NB4 (cell line): ENCODE results near the gene BCL6.

ENCODE experiments used
- DNase-seq: peaks from one replicate; pipeline ENCODE4 v3.0.0; 2010; ENCODE audit warnings: low read depth
- H3K4me3 ChIP-seq: one replicate; pipeline ENCODE4 v1.5.1; 2011; ENCODE audit warnings: mild to moderate bottlenecking, low read depth, low read length, moderate library complexity
- MYC ChIP-seq: IDR thresholded peaks from 2 replicates; pipeline ENCODE4 v1.6.1; 2011; ENCODE audit warnings: low read depth, low read length
- POLR2A ChIP-seq: IDR thresholded peaks from 2 replicates; pipeline ENCODE4 v1.6.1; 2011; ENCODE audit warnings: mild to moderate bottlenecking; ENCODE audit not compliant: insufficient read length; ENCODE audit errors: extremely low read depth
- TF ChIP-seq, protein P1 (sequence below): IDR thresholded peaks from one replicate; pipeline ENCODE4 v1.5.1; 2012; ENCODE audit warnings: low read depth, low read length
- TF ChIP-seq, protein P2 (sequence below): IDR thresholded peaks from 2 replicates; pipeline ENCODE4 v1.6.1; 2011; ENCODE audit warnings: low read depth, low read length

BCL6 gene

DNA sequence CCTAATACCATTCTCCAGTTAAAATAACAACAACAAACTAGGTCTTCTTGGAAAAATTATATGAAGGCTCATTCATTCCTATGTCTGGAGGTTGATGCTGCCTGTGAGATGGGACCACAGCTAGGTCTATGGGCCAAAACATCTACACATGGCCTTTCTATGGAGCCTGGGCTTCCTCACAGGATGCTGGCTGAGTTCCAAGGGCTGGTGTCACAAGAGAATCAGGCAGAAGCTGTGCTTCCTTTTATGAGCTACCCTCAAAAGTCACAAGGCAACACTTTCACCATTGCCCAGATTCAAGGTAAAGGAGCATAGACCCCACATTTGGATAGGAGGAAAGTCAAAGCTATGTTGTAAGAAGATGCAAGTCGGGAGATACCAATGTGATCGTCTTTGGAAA is 38.3 kb downstream of the BCL6 start:
- TF ChIP-seq MYC (no peak), POLR2A (no peak)
- TF ChIP-seq, protein P1, sequence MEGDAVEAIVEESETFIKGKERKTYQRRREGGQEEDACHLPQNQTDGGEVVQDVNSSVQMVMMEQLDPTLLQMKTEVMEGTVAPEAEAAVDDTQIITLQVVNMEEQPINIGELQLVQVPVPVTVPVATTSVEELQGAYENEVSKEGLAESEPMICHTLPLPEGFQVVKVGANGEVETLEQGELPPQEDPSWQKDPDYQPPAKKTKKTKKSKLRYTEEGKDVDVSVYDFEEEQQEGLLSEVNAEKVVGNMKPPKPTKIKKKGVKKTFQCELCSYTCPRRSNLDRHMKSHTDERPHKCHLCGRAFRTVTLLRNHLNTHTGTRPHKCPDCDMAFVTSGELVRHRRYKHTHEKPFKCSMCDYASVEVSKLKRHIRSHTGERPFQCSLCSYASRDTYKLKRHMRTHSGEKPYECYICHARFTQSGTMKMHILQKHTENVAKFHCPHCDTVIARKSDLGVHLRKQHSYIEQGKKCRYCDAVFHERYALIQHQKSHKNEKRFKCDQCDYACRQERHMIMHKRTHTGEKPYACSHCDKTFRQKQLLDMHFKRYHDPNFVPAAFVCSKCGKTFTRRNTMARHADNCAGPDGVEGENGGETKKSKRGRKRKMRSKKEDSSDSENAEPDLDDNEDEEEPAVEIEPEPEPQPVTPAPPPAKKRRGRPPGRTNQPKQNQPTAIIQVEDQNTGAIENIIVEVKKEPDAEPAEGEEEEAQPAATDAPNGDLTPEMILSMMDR: no peak
- TF ChIP-seq, protein P2, sequence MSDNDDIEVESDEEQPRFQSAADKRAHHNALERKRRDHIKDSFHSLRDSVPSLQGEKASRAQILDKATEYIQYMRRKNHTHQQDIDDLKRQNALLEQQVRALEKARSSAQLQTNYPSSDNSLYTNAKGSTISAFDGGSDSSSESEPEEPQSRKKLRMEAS: no peak
- H3K4me3 ChIP-seq: no peak overlapping the region
- no peak for DNase-seq

DNA sequence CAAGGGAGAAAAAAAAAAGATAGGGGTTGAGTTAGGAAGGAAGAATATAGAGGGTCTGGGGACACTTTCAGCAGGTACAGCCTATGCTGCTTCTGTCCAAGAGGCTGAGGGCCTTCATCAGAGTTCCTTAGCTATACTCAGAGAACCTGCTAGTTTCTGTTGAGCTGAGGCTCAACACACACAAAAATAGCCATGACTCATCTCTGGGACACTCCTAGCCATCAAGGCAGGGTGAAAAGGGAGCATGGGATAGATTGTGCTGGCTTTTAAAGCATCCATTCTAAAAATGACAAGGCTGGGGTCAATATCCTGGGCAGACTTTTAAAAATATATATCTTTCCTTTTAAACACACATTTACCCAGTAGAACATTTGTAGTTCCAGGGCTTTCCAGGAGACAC is 40.1 kb downstream of the BCL6 start:
- no peak overlapping the region for H3K4me3 ChIP-seq
- TF ChIP-seq, protein P1: no peak
- TF ChIP-seq, protein P2: no peak
- TF ChIP-seq MYC (no peak), POLR2A (no peak)
- DNase-seq: no peak

DNA sequence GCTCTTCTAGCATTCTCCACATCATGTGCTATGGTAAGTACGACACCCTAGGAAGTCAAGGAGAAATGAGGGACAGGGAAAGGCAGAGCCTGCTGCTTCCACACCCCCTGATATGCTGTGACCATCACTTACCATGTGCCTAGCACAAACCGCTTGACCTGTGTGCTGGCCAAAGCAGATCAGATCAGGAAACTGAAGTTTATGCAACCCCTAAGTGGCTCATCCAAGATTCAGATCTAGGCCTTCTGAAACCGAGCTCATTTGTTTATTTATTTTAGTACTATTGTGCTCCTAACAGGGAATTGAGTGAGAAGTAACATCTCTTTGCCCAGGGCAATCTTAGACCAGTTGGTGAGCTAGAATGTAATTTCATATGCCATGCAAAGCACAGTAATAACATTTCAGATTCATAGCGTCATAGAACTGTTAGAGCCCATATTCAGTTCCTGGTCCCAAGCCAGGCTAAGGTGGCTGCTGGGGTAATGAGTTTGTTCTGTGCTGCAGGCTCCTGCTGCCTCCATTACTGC is 42.7 kb downstream of the BCL6 start, which contains the start of gene RTP2:
TSS of gene RTP2 (minus strand) at position 51 of the 527 bp plus-strand sequence. CDS start 429 bp downstream, outside the sequence.
- DNase-seq: no peak
- H3K4me3 ChIP-seq: no peak within 1 kb of the TSS
- TF ChIP-seq POLR2A: no peak
- TF ChIP-seq, protein P2: no peak

DNA sequence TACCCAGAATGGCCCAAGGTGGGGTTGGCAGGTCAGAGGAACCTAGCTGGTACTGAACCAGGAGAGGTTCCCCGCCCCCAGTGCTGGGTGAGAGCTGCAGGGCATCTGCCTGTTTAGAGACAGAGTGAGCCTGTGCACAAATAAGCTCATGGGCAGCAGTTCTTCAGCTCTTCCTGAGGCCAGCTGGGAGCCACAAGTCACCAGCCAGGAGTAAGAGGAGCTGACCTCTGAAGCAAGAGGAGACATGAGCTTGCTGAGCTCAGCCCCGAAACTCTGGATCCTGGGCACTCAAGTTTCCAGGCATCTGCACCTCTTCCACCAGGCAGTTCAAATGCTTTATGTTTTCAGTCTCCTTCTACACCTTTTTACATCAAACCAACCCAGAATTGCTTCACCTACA is 45.0 kb downstream of the BCL6 start:
- DNase-seq: no peak
- TF ChIP-seq POLR2A (no peak), MYC (no peak)
- TF ChIP-seq, protein P1: no peak
- TF ChIP-seq, protein P2: no peak

DNA sequence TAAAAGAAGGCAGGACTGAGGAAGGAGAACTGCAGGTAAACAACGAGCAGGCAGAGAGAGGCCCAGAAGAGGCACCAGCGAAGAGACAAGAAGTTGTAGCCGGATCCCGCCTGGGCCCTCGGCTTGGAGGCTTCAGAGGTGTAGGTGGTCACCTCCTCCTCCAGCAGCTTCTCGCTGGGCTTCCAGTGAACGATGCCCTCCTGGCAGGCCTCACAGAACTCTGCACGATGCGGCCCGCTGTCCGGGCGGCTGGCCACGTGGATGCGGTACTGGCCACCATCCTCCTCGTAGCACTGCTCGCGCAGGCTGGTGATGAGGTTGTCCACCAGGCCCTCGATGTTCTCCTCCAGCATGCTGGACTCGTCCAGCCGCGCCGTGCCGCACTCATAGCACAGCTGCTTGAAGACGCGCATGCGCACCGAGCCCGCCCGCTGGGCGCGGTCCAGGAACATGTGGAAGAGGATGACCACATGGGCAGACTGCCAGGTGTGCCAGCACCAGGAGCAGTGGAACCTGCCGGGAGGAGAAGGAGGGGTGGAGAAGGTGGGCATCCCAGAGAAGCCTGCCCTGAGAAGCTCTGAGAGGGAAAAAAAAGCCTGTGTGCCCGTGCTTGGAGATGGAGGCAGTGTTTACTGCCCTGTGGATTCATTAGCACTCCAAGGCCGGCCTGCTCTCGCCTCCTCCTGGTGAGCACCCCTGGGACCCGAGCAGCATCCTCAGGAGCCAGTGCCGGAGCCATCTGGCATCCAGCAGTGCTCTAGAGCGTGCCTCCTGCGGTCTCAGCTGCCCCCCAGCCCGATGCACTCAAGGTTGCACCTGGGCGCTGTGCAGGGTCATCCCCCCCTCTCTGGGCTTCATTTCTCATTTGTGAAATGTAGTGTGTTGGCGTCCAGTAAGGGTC is 46.5 kb downstream of the BCL6 start:
- DNase-seq: no peak
- H3K4me3 ChIP-seq: no peak overlapping the region
- TF ChIP-seq, protein P2: no peak
- no peak for TF ChIP-seq MYC
- TF ChIP-seq, protein P1: no peak
- no peak for TF ChIP-seq POLR2A

More for the DNA sequence above, 45.0 kb downstream of the BCL6 start:
- H3K4me3 ChIP-seq: no peak overlapping the region

DNA sequence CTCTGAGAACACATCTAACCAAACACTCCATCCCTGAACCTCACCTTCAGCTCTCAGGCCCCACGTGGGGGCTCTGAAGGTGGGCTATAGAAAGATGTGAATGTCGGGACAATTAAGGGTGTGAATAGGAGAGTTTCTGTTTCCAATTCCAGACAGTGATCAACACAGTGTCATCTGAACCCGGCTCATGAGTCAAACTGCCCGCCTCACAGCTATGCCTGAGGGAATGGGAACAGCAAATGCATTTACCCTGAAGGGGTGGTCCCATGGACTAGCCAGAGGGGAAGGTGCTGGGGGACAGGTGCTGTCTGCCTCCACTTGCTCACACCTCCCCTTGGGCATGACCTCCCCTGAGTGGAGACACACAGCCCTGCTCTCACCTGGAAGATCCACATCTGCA is 49.2 kb downstream of the BCL6 start:
- no peak overlapping the region for H3K4me3 ChIP-seq
- TF ChIP-seq, protein P2: no peak
- TF ChIP-seq MYC (no peak), POLR2A (no peak)
- TF ChIP-seq, protein P1: no peak
- DNase-seq: no peak
